Left kidney (tissue), 2 donors: ENCODE results near the gene STARD13. TPM values are rescaled to one million over a fixed set of nuclear protein-coding genes. Genes with fewer than 3 reads are reported as not detected.
A peak's percentile ranks its signal among the peaks of the same experiment; 100 is the strongest.

Source experiments
- DNase-seq: peaks from one replicate; pipeline ENCODE4 v3.0.0-alpha.2; 2013
- polyA plus RNA-seq: library from polyadenylated mRNA; unstranded; fragments of 120-200 nt; gene quantifications from one replicate; pipeline ENCODE4 v1.2.1, GENCODE V29; 2013; ENCODE audit not compliant: insufficient read length

Gene STARD13
- polyA plus RNA-seq, 1 donor: 21.3 TPM

GRCh38 chr13:33090755-33091414, 194.7 kb downstream of the STARD13 start:
- no peak for DNase-seq

GRCh38 chr13:33089311-33089710, 196.2 kb downstream of the STARD13 start:
- DNase-seq: no peak

DNA sequence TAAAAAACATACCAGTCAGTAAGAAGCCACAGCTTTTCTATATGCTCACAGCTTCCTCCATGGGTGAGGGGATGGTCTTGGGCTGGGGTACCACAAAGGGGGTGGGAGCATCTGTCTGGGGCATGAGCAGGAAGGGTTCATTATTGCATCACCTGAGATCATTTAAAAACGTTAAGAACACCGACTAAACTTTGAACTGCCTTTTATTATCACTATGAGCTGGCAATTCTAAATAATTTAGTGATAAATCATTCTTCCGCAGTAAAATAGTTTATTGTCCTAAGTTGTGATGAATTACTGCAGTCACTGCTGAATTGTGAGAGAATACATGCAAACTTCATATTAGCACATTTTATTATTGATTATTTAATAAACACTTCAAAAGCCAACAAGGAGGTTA, 197.8 kb downstream of the STARD13 start:
- no peak for DNase-seq

- no peak for DNase-seq
Observed at GRCh38 chr13:33087091-33087490, 198.5 kb downstream of the STARD13 start.

- no peak for DNase-seq
Observed at GRCh38 chr13:33083054-33083453, 202.5 kb downstream of the STARD13 start.

GRCh38 chr13:33081666-33082065, 203.9 kb downstream of the STARD13 start:
- DNase-seq: no peak

GRCh38 chr13:33080972-33081590, 204.5 kb downstream of the STARD13 start:
- no peak for DNase-seq

GRCh38 chr13:33079960-33080359, 205.6 kb downstream of the STARD13 start:
- no peak for DNase-seq

- no peak for DNase-seq
Observed at GRCh38 chr13:33078263-33078662, 207.3 kb downstream of the STARD13 start.

DNA sequence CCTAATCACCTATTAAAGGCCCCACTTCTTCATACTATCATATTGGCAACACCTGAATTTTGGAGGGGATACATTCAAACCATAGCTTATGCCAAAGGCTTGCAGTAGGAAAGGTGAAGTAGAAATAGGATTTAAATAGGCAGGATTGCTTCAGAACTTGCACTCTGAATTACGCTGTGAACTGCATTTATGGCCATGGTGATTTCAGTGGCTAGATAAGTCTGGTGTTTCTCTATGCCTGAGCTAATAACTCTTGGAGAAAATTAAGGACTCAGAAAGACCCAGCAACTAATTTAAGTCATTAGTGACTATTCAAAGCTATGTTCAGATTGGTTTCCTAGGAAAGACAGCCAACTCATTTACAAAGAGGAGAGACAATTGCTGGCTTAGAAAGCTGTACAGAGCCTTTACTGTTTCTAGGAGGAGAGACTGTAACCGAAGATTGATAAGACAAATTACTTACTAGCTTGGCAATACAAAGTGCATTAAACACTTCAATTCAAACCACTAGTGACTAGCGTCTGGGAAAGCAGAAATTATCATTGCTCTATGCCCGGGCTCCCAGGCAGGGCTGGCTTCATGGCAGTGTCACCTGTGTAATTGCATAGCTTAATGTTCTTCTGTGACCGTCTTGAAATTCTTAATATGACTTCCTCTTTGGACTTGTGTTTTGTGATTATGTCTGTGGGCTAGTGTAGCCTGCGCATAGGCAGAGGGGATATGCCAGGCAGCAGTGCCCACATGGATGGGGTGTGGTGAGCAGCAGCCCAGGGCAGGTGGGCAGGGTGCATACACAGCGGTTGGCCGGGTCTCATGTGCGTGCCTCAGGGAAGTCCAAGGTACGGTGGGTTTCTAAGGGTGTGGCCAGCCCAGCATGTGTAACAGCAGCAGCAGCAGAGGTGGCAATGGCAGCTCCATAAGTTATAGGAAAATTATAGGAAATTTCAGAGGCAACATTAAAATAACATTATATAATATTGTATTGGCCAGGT, 209.3 kb downstream of the STARD13 start:
- no peak for DNase-seq

GRCh38 chr13:33073338-33073737, 212.2 kb downstream of the STARD13 start:
- no peak for DNase-seq

- DNase-seq: no peak
Observed at GRCh38 chr13:33072759-33073158, 212.8 kb downstream of the STARD13 start.

DNA sequence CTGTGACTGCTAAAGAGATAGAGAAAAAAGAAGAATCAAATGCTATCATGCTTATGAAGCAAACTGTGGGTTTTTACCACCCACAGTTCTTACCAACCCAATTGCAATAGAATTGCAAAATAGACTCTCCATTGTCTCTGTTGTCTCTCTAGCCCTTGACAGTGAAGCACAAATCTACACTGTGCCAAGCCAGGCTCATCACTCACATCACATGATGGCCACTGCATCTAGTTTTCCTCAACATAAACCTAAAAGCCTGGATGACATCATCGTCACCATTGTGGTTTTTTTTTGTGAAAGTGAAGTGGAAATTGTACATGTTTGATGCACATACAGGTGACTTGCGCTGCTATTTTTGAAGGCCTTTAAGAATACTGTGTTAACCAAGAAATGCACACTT, 213.3 kb downstream of the STARD13 start:
- DNase-seq: no peak

- DNase-seq: no peak
Observed at GRCh38 chr13:33070713-33071112, 214.8 kb downstream of the STARD13 start.

DNA sequence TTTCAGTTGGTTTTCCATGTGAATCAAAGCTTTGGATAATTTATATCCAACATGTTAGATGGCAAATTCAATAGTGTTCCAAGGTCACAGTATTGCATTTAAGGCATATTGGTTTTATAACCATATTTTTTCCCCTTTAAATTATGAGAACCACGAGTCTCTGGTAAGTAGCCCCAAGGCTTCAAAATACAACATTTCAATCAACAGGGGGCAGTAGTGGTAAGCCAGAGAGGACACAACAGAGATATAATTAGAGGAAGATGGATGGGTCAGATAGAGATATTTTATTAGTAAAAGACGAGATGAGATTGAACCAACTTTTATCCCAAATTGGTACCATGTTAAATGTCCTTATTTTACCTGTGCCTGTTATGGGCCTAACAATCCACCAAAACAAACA, 216.2 kb downstream of the STARD13 start:
- no peak for DNase-seq

DNA sequence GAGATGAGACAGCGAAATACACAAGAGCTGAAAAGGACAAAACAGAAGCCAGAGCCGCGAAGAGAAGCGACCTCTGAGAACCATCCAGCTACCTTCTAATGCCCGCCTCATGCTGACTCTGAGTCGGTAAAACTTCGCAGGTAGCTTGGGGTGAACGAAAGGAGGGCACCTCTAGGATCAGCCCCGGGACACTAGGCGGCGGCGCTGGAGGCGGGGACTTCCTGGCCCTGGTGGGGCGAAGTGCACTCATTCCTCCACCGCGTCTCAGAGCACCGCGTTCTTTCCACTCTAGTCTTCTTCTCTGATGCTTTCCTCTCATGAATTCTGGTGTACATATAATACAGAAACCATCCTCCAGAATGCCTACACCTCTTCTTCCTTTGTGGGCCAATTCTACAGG, 219.2 kb downstream of the STARD13 start:
- no peak for DNase-seq

DNA sequence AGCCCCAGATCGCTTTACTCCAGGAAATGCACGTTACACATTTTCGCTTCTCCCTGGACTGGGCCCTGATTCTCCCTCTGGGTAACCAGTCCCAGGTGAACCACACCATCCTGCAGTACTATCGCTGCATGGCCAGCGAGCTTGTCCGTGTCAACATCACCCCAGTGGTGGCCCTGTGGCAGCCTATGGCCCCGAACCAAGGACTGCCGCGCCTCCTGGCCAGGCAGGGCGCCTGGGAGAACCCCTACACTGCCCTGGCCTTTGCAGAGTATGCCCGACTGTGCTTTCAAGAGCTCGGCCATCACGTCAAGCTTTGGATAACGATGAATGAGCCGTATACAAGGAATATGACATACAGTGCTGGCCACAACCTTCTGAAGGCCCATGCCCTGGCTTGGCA, 224.7 kb downstream of the STARD13 start:
- DNase-seq: no peak

GRCh38 chr13:33058776-33059327, 226.7 kb downstream of the STARD13 start:
- peak; percentile 32 for DNase-seq

GRCh38 chr13:33057019-33057780, 228.4 kb downstream of the STARD13 start:
- no peak for DNase-seq

- no peak for DNase-seq
Observed at GRCh38 chr13:33053397-33054066, 232.0 kb downstream of the STARD13 start.
